Osteoblast (primary cell): ENCODE results near the gene TRMT1L. TPM values are rescaled to one million over a fixed set of nuclear protein-coding genes. Genes with fewer than 3 reads are reported as not detected.

Experiments used
- DNase-seq: peaks from one replicate; pipeline ENCODE4 v3.0.0; 2011; ENCODE audit warnings: low spot score, mixed read lengths; ENCODE audit not compliant: insufficient read length; ENCODE audit errors: missing footprints
- H2AFZ ChIP-seq: 2 replicates; pipeline ENCODE4 v1.6.0; 2011; ENCODE audit warnings: mild to moderate bottlenecking, low read length
- H3K27ac ChIP-seq: 2 replicates; pipeline ENCODE4 v1.5.1; 2011; ENCODE audit warnings: mild to moderate bottlenecking, low read depth, low read length, moderate library complexity
- H3K27me3 ChIP-seq: 2 replicates; pipeline ENCODE4 v1.6.0; 2012; ENCODE audit warnings: mild to moderate bottlenecking, control low read depth, inconsistent platforms, low read length, moderate library complexity; ENCODE audit not compliant: insufficient read depth
- H3K36me3 ChIP-seq: 2 replicates; pipeline ENCODE4 v1.5.1; 2011; ENCODE audit warnings: mild to moderate bottlenecking, low read length, control low read depth, moderate library complexity; ENCODE audit not compliant: insufficient read depth
- H3K4me1 ChIP-seq: 2 replicates; pipeline ENCODE4 v1.5.1; 2011; ENCODE audit warnings: mild to moderate bottlenecking, low read length, control low read depth, moderate library complexity; ENCODE audit not compliant: insufficient read depth
- H3K4me2 ChIP-seq: 2 replicates; pipeline ENCODE4 v1.6.0; 2011; ENCODE audit warnings: mild to moderate bottlenecking, low read length; ENCODE audit not compliant: insufficient read depth
- H3K4me3 ChIP-seq: fragments of 200-600 bp; sonication (generic); 3 replicates; pipeline ENCODE4 v1.5.1; 2012; ENCODE audit warnings: mild to moderate bottlenecking, low read length, inconsistent platforms; ENCODE audit not compliant: insufficient read depth
- H3K79me2 ChIP-seq: 2 replicates; pipeline ENCODE4 v1.6.0; 2012; ENCODE audit warnings: mild to moderate bottlenecking, low read length, control low read depth, inconsistent platforms; ENCODE audit not compliant: insufficient read depth
- H3K9me3 ChIP-seq: 2 replicates; pipeline ENCODE4 v1.5.1; 2011; ENCODE audit warnings: low read depth, low read length, control low read depth
- H4K20me1 ChIP-seq: 2 replicates; pipeline ENCODE4 v1.6.0; 2012; ENCODE audit warnings: mild to moderate bottlenecking, low read length, control low read depth; ENCODE audit not compliant: insufficient read depth
- CTCF ChIP-seq: IDR thresholded peaks from 2 replicates; pipeline ENCODE4 v1.5.1; 2011; ENCODE audit warnings: mild to moderate bottlenecking, low read depth, low read length, moderate library complexity; ENCODE audit errors: extremely low read depth
- total RNA-seq: library from RNA; depleted of rRNA; stranded (reverse); fragments of >200 nt; gene quantifications from 2 replicates; pipeline ENCODE4 v1.2.3, GENCODE V29; 2012

The TRMT1L gene
- total RNA-seq, 1 donor = 12.3 TPM

GRCh38 chr1:185073725-185074124 lies 83.0 kb downstream of the TRMT1L start:
- H3K79me2 ChIP-seq = peaks cover 54% of the 10 kb centered on the region

GRCh38 chr1:185070051-185070450 lies 86.7 kb downstream of the TRMT1L start:
- peaks cover 59% of the 10 kb centered on the region for H3K79me2 ChIP-seq

More at GRCh38 chr1:185073725-185074124, 83.0 kb downstream of the TRMT1L start:
- Histone ChIP-seq H3K27me3 (no peaks in the 10 kb centered on the region), H4K20me1 (peaks cover 15% of the 10 kb centered on the region), H3K27ac (no peak overlapping the region), H3K9me3 (no peaks in the 10 kb centered on the region), H3K4me1 (peaks cover 10% of the 10 kb centered on the region), H2AFZ (no peak overlapping the region), H3K36me3 (no peaks in the 10 kb centered on the region), H3K4me2 (no peak overlapping the region), H3K4me3 (no peak overlapping the region)
- DNase-seq = peak; percentile 44
- TF ChIP-seq CTCF = no peak

GRCh38 chr1:185069202-185069772 lies 87.5 kb downstream of the TRMT1L start:
- Histone ChIP-seq H3K4me3 (no peak overlapping the region), H3K4me1 (peaks cover 8% of the 10 kb centered on the region), H3K4me2 (no peak overlapping the region), H2AFZ (no peak overlapping the region), H3K9me3 (no peaks in the 10 kb centered on the region), H3K27me3 (no peaks in the 10 kb centered on the region), H4K20me1 (peaks cover 15% of the 10 kb centered on the region), H3K79me2 (peaks cover 57% of the 10 kb centered on the region), H3K27ac (no peak overlapping the region), H3K36me3 (no peaks in the 10 kb centered on the region)
- no peak for DNase-seq
- TF ChIP-seq CTCF = no peak

More at GRCh38 chr1:185070051-185070450, 86.7 kb downstream of the TRMT1L start:
- TF ChIP-seq CTCF = no peak
- Histone ChIP-seq H2AFZ (no peak overlapping the region), H3K4me2 (no peak overlapping the region), H3K27ac (no peak overlapping the region), H3K36me3 (no peaks in the 10 kb centered on the region), H3K4me3 (no peak overlapping the region), H4K20me1 (peaks cover 15% of the 10 kb centered on the region), H3K9me3 (no peaks in the 10 kb centered on the region), H3K4me1 (peaks cover 10% of the 10 kb centered on the region), H3K27me3 (no peaks in the 10 kb centered on the region)
- DNase-seq = no peak

- peaks cover 10% of the 10 kb centered on the region for H4K20me1 ChIP-seq
- TF ChIP-seq CTCF = no peak
Observed at GRCh38 chr1:185068341-185068740, 88.4 kb downstream of the TRMT1L start.

More at GRCh38 chr1:185068341-185068740, 88.4 kb downstream of the TRMT1L start:
- no peaks in the 10 kb centered on the region for H3K4me1 ChIP-seq
- no peaks in the 10 kb centered on the region for H3K36me3 ChIP-seq
- H3K9me3 ChIP-seq = no peaks in the 10 kb centered on the region
- H3K27me3 ChIP-seq = no peaks in the 10 kb centered on the region
- peaks cover 60% of the 10 kb centered on the region for H3K79me2 ChIP-seq
- no peak overlapping the region for H3K27ac ChIP-seq
- DNase-seq = no peak
- no peak overlapping the region for H3K4me3 ChIP-seq
- H2AFZ ChIP-seq = no peak overlapping the region
- H3K4me2 ChIP-seq = no peak overlapping the region

Other genes with a start within 250 kb of the TRMT1L start
- 53.6 and 66.2 TPM in 2 replicates for gene NIBAN1, start 182.4 kb downstream of the TRMT1L start, total RNA-seq
- gene RNF2, start 111.4 kb downstream of the TRMT1L start, total RNA-seq = 20.3 and 23.0 TPM in 2 replicates
- gene SWT1, start 214 bp upstream of the TRMT1L start, total RNA-seq = 6.9 and 8.0 TPM in 2 replicates
- gene IVNS1ABP, start 160.3 kb upstream of the TRMT1L start, total RNA-seq = 91.6 and 94.8 TPM in 2 replicates